DMS79 treated with DMSO at 0.1 percent for 48 hours (cell line): Measurements from ENCODE around the gene FUBP3.

Experiments
- DNase-seq: peaks from one replicate; lab custom pipeline; 2025; lab: John Stamatoyannopoulos, UW

FUBP3 gene

DNA sequence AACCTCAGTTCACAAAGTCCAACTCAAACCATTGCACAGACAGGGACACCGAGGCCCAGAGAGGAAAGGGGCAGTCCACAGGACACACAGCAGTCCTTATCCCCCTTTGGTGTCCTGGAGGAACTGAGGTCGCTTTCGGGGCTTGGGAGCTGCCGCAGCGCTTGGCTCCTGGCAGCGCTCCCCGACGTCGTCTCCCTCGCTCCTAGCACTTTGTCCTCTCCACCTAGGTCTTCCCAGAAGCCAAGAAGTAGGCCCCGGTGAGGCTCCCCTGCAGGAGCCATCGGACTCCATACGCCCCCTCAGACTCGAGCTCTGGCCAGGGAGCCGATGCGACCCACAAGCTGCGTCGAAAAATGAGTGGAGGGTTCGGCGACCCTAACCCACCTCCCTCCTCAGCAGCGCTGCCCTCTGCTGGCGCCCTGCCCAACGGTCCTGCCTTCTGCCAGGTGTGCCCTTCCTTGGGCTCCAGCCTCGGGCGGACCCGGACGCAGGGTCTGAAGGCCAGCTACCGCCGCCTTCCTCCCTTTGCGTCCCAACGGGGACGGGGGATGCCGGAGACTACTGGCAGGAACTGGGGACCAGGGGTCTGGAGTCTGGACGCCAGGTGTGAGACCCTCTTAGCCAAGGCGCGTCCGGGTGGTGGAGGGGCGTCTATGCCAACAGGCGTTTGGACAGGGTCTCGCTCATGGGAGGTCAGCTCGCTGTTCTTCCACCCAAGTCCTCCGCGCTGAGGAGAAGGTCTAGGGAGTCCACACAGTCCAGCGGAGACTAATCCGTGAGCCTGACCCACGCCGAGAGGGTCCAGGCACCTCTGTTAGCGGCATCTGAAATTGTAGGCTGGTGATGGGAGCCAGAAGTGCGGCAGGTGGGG, 83.0 kb downstream of the FUBP3 start:
- peak; percentile 35 for DNase-seq

DNA sequence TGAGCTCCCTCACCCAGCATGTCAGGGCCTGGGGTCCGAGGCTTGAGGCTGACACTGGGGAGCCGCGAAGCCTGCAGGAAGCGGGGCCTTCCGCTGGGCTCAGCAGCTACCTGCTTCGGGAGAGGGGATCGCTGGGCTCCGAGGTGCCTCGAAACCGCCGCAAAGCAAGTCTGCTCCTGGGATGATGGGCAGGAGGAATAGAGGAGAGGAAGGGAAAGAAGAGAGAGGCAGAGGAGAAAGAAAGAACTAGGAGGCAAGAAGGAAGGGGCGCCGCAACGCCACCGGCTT, 83.5 kb downstream of the FUBP3 start:
- DNase-seq, result no peak

DNA sequence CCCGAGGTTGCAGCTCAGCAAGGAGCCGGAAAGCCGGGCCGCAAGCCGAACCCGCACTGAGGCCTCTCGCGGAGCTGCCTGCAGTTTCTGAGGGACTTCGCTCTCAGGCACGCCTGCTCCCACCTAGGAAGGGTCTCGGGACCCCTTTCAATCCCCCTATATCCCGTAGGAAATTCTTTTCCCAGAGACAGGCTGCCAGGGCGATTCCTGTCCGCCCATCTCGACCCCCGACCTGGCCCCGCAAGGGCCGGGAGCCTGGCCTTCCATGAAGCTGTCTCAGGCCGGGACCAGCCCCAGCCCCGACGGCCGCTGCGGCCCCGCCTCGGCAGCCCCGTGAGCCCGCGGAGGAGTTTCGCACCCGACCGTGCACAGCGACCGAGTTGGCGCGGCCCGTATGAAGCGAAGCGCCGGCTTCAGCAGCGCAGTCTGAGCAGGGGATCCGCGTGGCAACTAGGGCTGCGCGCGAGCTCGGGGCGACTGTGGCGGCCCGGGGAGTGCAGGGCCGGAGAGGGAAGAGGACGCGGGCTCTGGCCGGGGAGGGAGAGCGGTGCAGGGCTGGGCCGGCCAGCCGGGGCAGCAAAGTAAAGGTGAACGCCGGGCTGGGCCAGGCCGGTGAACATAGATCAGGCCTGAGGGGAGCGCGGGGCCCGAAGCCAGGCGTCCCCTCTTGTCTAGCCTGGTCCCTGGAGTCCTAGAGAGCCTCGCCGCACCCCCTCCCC, 84.0 kb downstream of the FUBP3 start:
- DNase-seq, result no peak

DNA sequence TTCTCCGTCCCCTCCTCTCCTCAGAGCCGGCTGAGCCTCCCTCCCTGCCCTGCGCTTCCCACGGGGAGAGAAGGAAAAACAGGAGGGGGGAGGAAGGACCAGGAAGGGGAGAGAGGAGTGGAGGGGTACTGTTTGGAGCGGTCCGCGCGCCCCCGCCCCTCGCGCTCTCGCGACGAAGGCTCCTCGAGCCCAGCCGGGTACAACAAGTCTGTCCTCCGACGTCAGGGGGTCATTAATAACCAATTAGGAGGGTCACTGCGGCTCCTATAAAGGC, 84.5 kb downstream of the FUBP3 start:
- peak; percentile 42 for DNase-seq

DNA sequence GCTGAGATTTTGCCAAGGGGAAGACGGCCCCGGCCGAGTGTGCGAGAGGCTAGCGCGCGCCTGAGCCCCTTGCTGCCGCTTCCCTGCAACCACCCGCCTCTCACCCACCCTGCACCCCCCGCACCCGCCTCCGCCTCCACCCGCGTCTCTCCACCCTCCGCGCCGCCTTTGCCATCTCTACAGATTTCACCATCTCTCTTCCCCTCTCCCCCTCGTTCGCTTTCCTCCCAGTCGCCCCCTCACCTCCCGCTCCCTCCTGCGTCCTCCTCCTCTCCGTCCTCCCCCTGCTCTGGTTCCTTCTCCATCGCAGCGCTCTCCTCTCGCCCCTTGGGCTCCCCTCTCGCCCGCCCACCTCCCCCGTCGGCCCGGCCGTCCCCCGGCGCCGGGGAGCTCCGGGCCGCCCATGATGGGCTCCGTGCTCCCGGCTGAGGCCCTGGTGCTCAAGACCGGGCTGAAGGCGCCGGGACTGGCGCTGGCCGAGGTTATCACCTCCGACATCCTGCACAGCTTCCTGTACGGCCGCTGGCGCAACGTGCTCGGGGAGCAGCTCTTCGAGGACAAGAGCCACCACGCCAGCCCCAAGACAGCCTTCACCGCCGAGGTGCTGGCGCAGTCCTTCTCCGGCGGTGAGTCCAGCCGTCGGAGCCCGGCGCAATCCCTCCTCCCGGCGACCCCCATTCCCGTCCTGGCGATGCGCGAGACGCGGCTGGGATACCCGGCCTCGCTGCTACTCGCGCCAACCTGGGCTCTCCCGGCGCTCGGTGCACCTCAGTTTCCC, 85.1 kb downstream of the FUBP3 start, which contains the start of gene PRDM12:
TSS of gene PRDM12 (plus strand) at position 344 of the 778 bp plus-strand sequence. CDS start at position 404, 60 bp downstream.
- peak; percentile 11 for DNase-seq

DNA sequence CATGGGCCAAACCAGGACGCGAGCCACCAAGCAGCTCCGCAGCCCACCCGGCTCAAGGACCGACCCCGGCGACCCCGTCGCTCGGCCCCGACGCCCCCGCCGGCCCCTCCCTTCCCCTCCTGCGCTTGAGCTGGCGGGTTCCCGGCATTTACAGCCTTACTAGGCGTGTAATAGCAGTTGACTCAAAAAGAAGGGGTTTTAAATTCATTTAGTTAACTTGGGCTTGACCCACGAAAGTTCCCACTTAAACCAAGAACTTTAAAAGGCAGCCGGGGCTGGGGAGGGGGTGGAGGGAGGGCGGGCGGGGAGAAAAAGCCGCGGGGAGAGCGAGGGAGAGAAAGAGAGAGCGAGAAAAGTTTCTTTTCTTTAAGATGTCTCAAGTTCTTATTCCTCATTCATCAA, 85.7 kb downstream of the FUBP3 start:
- DNase-seq, result no peak

DNA sequence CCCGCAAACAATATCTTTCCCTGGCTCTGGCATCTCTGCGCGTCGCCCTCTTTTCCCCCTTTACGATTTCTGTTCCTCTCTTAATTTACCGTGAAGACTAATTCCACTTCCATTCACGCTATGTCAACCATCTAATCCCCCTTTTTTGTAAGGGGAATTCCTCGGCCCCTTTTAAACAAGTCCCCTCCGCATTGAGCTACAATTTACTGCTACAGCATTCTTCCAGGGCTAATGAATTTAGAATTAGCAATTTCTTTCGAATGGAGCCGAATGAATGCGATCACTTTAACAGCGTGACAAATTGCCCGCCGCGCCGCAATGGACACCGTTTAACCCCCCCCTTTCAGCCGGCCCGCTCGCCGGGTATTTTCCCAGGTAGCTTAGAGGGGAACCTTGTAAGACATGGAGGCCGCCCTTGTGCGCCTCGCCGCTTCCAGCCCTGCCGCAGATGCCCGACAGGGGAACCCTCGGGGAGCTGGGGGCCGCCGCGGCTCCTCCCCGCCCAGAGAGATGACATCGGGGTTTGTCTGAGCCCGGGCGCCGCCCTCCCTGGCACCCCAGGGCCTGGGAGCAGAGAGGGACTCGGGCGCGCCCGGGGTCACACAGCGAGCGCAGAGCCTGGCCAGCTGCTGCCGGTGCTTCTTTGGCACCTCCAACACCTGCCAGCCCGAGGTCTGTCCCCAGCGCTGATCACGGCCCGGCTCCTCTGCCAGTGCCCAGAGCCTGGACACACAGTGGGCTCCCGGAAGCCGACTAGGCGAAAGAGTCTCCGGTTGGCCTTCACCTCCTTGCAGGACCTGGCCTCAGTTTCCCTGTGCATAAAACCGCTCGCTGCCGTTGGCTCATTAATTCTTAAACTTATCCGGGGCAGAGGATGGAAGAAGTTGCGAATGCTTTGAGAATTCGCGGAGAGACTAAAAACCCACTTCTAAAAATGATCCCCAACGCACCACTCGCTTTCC, 86.3 kb downstream of the FUBP3 start:
- no peak for DNase-seq

DNA sequence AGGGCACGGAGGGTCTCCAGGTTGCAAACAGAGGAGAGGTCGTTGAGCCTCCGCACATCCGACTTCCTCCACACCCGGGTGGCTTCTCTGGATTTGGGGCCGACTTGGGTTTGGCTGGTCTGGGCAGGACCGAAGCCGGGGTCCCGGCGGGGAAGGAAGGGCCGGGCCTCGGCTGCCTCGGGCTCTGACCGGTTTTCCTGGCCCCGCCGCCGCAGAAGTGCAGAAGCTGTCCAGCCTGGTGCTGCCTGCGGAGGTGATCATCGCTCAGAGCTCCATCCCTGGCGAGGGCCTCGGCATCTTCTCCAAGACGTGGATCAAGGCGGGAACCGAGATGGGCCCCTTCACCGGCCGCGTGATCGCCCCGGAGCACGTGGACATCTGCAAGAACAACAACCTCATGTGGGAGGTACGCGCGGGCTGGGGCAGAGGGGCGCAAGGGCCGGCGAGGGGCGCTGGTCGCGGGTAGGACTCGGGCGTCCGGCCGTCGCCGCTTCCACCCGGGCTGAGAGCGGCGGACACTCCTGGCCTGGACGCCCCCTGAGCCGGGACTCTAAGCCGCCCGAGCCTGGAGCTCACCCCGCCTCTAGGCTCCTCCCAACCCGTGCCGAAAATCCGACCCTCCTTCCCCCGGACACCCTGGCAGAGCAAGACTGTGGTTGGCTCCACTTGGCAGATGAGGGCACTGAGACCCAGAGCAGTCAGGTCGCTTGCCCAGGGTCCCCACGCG, 87.2 kb downstream of the FUBP3 start:
- DNase-seq, result no peak

DNA sequence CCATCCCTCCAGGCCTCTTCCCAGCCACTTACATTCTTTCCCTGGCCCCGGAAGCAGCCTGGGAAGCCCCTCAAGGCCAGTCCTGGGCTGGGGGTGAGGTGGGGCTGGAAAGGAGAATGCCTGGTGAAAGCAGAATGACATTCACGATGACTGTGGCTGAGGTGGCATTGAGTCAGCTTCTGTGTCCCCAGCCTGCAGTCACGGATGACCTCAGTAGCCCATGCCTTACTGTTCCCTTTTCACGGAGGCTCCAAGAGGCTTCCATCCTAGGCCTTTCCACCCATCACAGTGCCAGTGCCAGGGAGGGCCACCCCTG, 87.7 kb downstream of the FUBP3 start:
- no peak for DNase-seq

DNA sequence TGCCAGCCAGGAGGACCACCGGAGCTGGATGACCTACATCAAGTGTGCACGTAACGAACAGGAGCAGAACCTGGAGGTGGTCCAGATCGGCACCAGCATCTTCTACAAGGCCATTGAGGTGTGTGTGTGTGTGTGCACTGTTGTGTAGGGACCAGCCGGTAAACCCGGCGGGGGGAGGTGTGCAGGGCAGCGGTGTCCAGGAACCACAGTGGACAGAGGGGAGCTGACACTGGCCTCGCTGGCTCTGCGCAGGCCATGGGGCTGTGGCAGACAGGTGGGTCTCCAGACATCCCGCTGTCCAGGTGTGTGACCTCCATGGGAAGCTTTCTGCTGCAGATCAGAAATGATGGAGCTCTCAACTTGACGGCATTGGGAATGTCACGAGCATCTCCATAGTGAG, 88.8 kb downstream of the FUBP3 start:
- DNase-seq, result no peak

DNA sequence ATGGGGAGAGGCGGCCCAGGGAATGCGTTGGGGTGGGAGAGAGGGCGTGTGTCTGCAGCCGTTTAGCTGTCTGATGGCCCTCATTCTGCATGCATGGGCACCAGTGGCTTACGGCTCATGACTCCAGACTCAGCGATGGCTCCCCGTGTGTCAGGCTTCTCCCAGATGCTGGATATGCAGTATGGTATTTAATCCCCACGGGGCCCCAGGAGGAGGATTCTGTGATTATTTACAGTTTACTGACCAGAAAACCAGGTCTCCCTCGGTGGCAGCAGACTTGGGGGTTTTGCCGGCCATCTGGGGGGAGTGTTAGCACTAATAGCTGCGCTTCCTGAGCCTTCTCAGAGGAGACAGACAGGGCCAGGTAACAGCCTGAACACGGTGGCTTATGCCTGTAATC, 89.3 kb downstream of the FUBP3 start:
- no peak for DNase-seq

DNA sequence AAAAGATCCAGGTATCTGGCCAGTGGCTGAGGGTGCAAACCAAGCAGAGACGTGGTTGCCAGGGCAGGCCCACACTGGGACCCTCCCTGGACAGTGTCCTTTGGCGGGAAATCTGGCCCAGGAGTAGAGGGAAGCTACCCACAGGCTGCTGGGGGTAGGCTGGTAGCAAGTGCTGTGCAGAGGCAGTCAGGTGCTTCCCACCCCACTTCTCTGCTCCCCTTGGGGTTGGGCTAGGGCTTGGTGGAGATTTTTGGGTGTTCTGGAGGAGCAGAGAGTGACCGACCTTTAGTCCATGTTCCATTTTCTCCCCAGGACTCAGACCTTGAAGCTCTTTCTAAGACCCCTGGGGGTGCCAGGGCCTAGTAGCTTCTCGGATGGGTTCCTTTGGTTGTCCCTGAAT, 90.6 kb downstream of the FUBP3 start:
- DNase-seq, result no peak

DNA sequence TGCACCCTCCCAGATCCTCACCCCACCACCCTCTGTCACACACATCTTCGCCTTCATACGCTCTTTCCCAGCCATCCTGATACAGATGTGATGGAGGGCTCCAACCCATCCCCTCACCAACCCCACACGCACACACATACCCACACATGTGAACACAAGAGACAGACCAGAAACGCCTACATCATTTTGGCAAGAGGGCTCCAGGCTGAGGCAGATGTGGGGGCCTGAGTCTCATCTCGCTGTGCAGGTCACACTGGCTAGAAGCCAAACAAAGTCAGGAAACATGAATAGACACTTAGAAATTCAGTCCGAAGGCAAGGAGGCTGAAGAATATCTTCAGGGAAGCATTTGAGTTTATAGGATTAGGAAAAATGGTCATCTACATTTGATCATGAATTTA, 91.3 kb downstream of the FUBP3 start:
- no peak for DNase-seq

DNA sequence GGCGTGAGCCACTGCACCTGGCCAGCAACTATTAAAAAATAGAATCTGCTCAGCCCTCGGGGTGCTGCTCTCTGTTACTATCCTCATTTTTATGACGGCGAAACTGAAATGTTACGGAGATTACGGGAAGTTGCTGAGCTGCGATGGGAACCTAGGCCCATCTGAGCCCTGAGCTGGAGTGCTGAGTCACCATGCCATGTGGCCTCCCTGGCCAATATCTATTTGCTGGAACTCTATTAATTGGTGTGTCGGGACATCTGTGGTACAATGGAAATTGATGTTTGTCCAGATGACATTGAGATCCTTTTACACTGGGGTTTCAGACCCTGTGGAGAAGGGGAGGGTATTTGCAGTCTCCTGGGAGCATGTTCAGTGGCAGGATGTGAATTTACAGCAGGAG, 93.1 kb downstream of the FUBP3 start:
- DNase-seq, result no peak

DNA sequence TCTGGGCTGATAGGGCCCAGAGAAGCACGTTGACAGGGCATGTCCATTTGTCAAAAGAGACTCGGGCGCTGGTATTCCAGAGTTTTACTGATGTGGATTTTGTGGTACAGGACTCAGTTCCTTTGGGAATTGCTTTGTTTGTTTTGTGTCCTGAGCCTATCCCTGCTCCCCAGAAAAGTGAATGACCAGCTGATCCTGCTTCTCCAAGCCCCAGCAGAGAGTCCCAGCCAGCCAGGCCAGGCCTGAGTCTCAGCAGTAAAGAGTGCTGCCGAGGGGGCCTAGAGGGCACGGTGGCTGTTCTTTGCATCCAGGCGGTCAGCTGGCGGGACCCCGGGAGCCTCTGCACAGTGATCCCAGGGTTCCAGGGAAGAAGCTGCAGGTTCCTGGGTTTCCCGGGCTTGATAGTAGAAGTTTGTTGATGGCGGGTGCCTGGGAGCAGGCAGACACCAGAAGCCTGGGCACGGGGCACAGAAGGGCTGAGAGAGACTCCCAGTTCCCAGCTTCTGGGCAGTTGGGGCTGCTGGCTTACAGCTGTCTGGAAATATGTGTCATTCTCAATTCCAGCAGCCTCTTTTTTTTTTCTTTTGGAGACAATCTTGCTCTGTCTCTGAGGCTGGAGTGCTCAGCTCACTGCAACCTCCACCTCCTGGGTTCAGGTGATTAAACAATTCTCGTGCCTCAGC, 93.7 kb downstream of the FUBP3 start:
- DNase-seq, result no peak

DNA sequence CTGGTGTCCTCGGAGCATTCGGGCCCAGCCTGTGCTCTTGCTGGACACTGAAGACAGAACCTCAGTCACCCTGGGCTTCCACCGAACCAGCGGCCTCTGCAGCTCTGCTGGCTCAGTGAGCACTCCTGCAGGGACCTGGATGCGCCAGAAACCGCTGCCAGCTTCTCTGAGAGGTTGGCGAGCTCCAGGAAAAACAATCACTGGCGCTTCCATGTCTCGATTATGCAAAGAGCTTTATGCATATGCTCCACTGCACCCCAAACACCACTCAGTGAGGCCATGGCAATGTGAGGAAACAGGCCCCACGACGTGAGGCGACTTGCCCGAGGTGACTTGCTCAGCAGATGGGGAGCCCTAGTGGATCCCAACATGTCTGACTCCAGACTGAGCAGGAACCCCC, 96.0 kb downstream of the FUBP3 start:
- peak; percentile 61 for DNase-seq

DNA sequence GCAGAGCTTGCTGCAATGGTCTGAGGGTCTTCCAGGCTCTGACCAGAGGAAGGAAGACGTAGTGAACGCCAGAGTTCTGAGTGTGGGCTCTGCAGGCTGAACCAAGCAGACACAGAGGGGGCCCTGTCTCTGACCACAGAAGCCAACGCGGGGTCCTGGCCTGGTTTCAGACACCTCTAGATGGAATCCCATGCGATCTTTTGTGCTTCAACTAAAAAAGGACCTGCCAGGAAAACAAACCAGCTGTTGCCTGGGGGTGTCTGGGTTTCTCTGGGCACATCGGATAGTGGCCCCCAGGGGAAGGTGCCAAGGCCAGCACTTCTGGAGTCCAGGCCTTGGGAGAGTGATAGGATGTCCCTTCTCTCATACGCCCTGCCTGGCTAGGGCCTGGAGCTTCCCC, 97.9 kb downstream of the FUBP3 start:
- DNase-seq, result no peak

DNA sequence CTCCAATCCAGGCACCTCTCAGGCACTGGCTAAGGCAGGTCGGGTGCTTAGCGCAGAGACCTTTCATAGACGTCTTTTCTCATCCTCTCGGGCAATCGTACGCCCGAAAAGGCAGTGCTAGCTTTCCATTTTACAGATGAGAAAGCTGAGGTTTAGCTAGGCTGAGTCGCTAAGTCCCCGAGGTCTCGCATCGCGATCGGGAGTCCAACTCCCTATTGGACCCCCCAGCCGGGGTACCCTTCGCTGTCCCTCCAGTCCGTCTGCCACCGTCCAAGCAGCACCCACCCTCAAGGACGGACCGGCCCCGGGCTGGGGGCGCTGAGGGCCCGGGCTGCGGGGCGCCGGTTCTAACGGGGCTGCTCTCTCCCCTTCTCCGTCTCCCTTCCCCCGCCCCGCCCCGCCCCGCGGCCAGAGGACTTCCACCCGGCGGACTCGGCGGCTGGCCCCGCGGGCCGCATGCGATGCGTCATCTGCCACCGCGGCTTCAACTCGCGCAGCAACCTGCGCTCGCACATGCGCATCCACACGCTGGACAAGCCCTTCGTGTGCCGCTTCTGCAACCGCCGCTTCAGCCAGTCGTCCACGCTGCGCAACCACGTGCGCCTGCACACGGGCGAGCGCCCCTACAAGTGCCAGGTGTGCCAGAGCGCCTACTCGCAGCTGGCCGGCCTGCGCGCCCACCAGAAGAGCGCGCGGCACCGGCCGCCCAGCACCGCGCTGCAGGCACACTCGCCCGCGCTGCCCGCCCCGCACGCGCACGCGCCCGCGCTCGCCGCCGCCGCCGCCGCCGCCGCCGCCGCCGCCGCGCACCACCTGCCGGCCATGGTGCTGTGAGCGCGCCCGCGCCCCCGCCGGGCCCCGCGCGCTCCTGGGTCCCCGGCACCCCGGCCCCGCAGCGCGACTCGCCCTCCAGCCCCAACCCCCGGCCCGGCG, 101.7 kb downstream of the FUBP3 start:
- peak; percentile 80 for DNase-seq

DNA sequence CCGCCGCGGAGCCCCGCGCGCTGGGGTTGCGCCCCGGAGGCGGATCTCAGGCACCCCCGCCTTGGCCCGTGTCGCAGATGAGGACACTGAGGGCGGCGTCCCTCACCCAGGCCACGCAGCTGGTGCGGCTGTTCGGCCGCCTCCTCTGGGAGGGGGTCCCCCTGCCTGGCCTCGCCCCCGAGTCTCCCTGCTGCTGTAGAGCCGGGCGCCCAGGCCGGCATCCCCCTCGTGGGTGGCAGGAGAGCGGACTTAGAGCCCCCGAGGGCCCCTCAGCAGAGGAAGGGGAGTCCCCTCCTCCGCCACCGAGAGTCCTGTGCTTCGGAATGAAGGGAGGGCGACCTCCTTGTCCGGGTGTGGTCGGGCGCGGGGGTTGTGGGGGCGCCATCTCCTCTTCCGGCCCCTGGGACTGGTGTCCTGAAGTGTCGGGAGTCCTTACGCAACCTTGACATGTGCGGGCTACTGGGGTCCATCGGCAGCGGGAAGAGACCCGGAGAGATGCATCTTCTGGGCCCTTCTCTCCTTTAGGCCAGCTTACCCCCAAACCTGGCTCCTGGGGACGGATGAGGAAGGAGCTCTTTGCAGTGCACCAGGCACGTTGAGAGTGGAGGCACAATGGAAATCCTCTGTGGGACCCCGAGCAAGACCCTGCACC, 102.5 kb downstream of the FUBP3 start:
- peak; percentile 45 for DNase-seq
